ENCODE data around the gene PTRHD1.
"Not testable (repeated sequence)": the region's sequence is repeated elsewhere in the genome, so short reads cannot be mapped to it uniquely, and the experiment has no call there.

Gene PTRHD1, protein sequence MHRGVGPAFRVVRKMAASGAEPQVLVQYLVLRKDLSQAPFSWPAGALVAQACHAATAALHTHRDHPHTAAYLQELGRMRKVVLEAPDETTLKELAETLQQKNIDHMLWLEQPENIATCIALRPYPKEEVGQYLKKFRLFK

DNA sequence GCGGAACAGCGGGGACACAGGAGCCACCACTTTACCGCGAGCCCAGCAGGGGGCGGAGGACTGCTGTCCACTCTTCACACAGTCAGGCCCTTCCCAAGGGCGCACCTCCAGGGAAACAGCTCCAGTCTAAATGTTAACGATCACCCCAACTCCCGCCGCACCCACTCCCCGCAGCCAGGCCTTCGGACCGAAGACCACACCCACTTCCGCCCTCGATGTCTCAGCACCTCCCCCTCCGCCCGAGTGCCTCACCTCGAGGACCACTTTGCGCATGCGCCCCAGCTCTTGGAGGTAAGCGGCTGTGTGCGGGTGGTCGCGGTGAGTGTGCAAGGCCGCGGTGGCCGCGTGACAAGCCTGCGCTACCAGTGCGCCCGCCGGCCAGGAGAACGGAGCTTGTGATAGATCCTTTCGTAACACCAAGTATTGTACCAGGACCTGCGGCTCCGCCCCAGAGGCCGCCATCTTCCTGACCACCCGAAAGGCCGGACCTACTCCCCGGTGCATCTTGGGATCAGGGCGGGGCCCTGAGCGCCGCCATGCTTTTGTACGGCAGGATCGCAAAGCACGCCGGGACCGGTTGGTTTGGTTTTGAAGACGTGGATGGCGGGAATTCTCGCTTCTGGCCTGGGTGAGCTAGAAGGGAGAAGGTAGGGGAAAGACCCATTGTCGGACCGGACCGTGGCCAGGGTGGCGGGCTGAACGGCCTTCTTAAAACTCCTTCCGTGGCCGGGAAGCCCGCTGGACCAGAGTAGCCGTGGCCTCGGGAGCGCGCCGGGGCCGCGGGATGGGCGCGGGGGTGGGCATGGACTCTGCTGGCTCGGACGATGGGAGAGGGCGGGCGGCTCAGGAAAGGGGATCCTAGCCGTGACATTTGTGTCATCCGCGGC lies at the start of gene PTRHD1, which contains the start of gene CENPO:
TSS of gene PTRHD1 (minus strand) at position 518 of the 887 bp plus-strand sequence. CDS start at position 504, 14 bp downstream.
TSS of gene CENPO (plus strand) at position 552 of the 887 bp plus-strand sequence. CDS start 495 bp downstream, outside the sequence.
- DNase-seq = peak; percentile 97

DNA sequence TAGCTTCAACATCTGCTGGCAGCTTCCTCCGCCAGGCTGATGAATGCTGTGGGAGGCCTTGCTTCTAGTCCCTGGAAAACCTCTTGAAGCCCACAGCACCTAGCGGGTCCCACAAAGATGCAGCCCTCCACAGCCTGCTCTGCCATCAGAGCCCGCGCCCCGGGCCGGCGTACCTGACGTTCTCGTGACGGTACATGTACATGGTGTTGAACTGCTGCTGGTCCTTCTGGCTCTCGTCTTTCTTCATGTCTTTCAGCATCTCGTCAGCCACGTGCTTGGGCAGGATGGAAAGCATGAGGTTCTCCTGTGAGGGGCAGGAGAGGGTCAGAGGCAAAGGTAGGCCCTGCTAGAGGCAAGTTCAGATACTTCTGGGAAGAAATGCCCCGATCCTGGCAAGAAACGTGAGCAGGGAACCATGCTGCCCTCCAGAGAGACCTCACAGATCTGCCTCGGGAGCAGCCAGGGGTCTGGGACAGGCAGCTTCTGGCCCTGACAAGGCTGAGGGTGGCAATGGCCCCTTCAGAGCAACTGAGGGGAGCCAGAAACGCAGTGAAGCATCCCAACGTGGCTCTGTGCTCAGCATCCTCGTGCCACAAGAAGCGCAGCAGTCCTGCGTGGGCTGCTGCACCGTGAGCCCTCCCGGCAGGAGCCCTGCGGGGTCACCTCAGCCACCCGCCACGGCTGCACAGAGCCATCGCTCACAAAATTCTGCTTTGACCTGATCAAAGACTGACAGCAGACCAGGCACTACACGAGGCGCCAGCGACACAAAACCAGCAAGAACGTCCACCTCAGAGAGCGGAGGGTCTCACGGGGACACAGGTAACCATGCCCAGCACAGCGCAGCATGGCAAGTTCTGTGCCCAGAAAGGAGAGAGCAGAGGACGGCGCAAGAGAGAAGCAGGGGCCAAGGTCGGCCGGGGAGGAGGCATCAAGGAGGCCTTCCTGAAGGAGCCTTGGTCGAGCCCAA lies 49.2 kb upstream of the PTRHD1 start:
- no peak for DNase-seq

DNA sequence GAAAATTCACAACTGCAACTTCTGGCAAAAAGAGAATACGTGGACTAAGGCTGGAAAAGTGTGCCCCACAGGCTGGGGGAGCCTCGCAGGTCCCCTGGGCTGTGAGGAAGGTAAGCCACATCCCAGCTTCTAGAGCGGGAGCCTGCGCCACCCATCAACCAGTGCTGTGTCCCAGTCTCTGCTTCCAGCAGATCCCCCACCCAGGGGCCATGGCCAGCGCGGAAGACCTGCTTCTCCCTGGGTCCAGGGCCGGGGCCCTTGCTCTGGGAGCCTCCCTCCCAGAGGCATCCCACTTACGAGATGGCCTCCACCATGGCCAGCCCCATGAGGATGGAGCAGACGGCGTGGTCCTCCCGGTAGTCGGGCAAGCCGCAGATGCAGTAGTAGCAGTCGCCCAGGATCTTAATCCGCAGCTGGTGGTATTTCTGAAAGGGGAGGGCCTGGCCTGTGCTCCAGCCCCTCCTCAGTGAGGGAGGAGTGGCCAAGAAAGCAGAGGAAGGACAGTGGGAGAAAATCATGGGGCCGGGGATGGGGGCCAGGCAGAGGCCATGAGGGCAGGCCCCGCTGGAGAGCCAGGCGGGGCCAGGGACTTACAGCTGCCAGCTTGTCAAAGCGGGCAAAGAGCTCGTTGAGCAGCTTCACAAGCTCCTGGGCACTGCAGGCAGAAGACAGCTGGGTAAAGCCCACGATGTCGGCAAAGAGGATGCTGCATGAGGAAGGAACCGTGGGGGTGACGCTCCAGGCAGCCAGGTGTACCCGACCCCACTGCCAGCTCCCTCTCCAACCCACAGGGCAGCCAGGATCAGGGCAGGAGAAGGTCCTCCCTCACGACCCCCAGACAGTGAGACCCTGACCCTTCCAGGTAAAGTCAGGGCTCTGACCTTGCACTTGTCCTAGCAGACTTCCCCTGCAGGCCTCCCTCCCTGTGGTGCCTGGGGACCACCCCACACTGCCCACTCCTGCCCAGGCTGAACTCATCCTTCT lies 48.1 kb upstream of the PTRHD1 start:
- no peak for DNase-seq

DNA sequence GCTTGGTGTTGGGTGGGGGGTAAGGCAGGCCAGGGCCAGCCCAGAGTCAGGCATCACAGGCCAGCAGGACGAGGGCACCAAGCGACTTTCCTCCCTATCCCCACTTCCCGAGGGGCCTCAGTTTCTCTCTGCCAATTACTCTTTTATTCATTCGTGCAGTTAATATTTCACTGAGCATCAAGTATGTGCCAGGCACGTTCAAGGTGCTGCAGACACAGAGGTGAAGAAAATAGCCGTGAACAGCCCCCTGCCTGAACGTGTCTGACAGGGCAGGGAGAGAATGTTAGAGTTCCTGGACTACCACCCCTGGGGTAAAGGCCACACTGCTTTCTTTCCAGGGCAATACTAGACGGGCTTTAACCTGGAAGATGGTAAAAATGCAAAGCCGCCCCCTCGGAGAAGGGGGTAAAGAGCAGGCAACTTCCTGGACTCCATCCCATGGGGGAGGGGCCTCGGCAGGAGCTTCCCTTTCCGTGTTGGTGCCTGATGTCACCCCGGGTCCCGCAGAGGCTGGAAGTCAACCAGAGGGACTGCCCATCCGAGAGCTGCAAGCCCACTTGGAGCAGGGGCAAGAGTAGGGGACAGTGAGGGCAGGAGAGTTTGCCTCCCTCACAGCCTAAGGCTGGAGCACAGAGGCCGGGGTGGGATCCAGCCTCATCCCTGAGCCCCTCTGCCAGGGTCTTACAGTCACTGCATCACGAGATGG lies 47.1 kb upstream of the PTRHD1 start:
- DNase-seq = no peak

DNA sequence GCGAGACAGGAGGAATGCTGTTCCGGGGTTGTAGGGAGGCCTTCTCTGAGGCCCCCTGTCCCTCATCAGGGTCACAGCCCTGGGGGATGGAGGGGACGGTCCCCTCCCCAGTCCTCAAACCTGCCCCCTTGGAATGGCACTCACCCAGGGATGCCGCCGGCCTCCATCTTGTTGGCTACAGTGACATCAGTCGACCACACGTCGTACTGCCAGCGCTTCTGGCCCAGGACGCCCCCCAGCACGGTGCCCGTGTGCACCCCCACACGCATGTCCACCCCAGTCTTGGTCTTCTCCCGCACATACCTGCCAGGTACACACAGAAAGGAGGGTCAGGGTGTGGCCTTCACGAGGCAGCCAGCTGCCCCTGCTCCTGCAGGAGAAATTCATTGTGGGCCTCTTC lies 46.5 kb upstream of the PTRHD1 start:
- DNase-seq = no peak

DNA sequence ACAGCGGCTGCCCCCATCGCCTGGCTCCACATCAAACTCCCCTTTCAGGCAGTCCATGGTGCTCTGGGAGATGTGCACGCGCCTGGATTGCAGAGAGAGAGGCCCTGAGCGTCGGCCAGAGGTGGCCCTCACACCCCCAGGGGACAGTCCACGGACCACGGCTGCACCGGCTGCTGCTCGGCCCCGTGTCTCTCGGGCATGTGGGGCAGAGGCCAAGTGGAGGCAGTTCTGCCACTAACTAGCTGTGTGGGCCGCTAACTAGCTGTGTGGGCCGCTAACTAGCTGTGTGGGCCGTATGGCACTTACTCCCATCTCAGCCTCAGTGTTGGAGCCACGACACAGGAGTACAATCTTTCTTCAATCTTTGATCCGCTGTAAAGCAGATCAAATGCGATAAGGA lies 45.4 kb upstream of the PTRHD1 start:
- DNase-seq = no peak

DNA sequence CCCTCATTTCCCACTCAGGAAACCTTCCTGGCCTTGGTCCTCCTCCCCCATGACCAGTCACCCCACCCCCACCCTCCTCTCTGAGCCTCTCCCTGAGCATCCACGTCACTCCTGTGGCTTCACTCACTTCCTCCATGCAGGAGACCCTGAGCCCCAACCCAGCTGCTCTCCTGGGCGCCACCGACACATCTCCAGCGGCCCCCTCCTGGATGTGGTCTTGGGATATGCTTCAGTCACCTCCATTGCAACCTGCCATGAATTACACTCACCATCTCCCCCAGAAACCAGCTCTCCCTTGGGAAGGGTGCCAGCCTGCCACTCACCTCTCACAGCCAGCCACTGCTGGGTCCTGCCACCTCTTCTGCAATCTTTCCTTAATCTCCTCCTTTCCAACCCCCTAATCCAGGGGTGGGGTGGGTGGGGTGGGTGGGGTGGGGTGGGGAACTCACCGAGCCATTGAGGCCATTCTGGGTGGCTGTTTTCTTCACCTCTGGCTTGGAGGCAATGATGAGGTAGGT lies 44.9 kb upstream of the PTRHD1 start:
- DNase-seq = no peak

DNA sequence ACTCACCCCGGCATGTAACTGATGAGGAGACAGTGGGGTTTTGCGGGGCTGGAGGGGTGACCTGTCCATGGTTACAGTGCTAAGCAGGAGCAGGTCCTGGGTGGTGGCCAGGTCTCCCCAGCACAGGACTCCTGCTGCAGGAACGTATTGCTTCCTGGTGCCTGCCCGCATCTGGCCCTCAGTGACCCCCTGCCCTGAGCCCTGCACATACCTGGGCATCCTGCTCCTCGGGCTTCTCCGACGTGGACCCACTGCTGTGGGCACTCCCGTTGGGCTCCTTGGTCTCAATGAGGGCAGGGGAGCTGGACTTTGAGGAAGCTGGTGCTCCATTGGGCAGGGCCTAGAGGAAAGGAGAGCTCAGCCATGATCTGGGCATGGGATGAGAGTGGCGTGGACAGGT lies 43.5 kb upstream of the PTRHD1 start:
- DNase-seq = no peak

DNA sequence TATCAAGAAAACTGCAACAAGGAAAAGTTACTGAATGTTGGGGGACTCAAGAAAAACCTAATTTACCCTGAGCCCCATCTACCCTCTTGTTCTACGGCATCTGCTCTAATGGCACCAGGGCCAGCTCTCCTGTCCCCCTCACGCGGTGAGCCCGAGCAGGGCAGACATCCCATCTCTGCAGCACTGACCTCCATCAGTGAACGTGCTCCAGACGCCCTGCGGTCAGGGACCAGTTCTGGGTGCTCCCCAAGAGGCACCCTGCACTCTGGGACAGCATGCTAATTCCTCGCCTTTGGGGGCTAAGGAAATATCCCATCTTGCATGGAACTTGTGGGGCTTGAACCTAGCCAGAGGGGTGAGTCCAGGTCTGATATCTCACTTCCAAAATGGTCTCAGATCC lies 43.0 kb upstream of the PTRHD1 start:
- no peak for DNase-seq

DNA sequence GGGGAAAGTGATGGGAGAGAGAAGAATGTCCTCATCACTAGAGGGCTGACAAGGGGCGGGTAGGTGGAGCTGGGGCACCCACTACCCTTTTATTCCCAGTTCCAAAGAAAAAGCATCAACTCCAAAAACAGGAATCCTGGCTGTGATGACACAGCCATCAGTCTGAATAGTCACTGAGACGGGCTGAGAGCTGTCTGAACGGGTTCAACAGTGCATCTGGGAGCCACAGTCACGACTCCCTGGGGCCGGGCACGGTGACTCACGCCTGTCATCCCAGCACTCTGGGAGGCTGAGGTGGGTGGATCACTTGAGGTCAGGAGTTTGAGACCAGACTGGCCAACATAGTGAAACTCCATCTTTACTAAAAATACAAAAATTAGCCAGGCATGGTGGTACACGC lies 42.2 kb upstream of the PTRHD1 start:
- DNase-seq = not testable (repeated sequence)

DNA sequence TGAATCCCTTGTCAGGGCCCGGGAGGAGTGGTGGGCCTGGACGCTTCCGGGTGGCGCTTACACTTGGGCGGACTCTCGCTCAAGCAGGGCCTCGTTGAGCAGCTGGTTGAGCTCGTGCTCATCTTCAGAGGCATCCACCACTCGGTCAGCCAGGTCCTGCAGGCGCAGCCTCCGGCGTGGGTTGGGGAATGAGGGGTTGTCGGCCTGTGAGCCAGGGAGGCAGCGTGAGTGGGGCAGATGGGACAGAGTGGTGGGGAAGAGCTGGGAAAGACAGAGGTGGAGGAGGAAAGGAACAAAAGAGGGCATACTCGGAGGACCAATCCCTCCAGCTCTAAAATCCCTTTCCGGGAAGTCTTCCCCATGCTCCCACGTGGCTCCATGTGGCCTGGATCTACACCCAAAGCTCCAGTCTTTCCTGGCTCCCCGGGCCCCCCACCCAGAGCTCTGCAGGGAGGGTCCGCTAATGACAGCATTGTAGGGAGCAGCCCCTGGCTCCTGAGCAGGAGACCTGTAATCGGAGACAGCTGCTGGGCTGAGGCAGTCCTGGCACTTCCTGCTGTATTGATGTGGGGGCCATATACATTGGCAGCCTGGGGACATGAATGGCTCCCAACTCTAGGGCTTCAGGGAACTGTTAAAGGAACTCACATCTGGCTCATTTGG lies 41.7 kb upstream of the PTRHD1 start:
- no peak for DNase-seq

DNA sequence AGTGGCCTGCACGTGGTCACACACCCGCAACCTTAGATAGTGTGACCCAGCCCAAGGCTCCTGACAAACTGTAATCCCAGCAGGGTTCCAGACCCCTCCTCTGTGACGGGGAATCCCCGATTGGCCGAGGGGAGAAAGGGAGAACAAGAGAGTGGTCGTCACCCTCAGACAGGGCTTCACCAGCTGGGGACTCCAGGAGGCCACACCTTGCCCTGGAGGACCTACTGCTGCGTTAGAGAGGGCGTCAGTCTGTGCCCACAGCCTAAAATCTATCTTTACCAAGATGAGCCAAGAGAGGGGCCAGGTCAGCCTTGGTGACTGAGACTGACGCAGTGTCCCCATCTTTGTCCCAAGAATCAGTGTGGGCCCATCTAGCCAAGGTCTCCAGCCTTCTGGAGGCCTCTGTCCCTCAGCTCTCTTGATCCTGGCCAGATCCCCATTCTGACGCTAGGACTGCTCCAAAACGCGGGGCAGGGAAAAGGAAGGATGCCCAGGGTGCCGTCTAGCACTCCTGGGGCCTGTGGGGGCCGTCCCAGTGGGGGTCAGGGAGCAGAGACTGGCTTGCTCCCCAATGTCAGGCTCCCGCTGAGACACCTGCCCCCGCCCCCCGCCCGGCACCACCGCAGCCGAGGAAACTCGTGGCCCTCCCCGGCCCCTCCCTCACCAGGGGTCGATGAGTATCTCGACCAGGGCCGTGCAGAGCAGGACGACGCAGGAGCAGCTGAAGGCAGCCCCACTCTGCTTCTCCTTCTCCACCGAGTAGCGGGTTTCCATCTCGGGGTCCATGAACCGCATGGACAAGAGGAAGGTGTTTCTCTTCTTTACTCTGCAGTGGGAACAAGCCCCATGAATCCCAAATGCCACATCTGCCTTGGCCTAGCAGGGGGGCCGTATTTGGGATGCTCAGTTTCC lies 40.9 kb upstream of the PTRHD1 start:
- no peak for DNase-seq

DNA sequence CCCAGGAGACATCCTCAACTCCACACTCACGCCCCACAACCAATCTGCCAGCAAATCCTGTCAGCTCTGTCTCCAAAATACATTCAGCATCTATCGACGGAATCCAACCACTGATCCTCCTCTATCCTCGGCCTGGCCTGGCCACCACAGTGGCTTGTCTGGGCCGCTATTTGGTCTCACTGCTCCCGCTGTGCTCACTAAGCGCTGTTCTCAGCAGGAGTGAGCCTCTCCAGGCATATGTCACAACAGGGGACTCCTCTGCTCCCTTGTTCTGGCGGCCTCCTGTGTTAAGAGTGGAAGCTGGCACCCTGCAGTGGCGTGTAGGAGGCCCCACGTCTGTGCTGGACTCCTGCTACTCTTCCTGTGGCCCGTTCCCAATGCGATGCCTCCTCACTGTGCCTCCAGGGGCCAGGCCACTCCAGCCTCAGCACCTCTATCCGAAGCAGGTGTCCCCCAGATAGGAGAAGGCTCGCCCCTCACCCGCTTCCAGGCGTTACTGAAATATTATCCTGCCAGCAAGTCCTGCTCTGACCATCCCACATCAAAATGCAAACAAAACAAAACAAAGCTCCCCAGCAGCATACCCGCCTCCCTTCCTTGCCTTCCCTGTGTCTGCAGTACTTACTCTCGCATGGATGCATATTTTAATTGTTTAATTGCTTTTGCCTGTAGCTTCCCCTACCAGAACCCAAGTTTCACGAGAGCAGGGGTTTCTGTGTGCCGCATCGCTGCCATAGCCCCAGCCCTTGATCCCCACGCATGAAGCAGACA lies 39.9 kb upstream of the PTRHD1 start:
- no peak for DNase-seq

DNA sequence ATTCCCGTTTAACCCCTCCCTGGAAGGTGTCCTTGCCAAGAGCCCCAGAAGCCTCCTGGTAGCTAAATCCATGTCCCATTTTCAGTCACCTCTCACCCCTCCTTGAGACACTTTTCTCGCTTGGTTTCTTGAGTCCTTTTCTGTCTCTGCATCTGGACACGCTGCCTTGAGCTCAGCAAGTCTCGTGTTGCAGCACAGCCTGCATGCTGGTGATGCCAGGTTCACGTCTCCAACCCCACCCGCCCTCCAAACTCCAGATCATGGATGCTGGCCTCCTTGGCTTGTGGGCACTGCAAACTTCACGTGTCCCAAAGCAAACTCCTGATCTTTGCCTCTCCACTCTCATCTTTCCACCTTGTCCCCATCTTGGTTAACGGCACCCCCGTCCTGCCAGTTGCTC lies 39.3 kb upstream of the PTRHD1 start:
- DNase-seq = no peak

DNA sequence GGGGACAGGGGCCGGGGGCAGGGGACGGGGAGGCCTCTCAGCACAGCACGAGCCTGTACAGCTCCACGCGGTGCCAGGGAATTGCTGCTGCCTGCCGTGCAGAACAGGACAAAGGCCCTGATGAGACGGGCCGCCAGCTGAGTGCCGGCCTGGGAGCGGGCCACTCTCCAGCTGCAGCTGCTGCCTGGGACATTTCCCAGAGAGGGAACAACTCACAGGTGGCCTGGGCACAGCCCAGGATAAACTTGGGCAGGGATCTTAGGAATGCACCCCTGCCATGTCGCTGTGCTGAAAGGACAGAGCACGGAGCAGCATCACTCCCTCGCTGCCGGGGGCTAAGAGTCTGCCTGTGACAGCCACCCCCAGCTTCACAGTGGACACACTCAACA lies 38.9 kb upstream of the PTRHD1 start:
- no peak for DNase-seq

DNA sequence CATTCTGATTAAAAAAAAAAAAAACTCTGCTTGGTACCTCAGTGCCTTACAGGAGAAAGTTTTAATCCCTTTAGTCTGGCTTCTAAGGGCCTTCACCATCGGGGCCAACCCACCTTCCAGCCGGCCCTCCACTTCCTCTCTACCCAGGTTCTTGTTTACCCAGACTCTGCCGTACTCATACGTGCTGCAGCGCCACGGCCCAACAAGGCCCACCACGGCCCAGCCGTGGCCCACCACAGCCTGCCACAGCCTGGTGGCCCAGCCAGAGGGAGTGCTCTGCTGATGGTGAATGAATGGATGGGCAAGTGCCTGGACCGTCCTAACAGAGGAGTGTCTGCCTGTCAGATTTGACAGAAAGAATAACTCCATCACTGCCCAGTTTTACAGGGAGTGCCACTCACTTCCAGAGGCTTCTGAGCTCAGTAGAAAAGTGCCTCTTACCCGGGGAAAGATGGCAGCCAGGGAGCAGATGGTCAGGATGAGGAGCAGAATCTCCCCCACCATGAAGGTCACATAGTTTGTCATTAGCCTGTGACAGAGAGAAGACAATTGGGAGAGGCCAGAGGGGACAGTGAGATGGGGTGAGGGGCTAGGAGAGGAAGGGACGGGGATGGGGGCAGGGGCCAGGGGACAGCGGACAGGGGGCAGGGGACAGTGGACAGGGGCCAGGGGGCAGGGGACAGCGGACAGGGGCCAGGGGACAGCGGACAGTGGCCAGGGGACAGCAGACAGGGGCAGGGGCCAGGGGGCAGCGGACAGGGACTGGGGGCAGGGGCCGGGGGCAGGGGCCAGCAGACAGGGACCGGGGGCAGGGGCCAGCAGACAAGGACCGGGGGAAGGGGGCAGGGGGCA lies 38.3 kb upstream of the PTRHD1 start:
- DNase-seq = no peak

DNA sequence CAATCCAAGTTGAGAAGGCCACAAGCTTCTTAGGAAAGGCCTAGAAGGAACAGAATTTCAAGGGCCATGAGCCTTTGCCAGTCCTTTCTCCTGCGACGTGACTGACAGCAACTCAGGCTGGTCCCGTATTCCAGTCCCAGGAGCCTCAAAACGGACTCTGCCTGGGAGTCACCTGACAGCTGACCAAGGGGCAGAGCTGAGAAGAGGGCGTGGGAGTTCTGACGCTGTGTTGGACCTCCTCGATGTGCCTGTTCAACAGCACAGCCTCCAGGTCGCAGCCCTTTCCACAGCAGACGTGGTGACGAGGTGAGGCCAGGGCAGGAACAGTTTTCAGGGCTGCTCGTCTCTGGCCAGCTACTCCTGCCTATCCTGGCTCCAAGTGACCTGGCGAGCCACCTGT lies 37.6 kb upstream of the PTRHD1 start:
- DNase-seq = no peak

DNA sequence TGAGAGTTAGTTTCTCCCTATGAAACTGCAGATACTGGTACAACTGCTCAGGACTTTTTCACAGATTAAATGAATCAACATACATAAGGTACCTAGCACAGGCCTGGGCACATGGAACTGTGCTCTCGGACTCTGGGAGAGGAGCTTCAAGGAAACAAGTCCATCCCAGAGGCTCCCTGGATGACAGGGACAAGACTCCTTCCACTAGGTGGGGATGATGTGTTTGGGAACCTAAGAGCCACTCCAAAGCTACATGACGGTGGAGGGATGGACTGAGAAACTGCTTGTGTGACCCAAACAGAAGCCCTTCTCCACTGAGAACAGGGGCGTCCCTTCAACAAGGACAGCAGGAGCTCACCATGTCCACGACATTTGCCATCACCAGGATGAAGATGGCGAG lies 37.2 kb upstream of the PTRHD1 start:
- DNase-seq = no peak

Measured in activated CD4-positive, alpha-beta T cell treated with anti-CD3 and anti-CD28 coated beads, Interleukin-10, Interleukin-2, amounts not matched to agents 100 ng/mL and 50 ng/mL, durations not matched to agents 16 hours and 8 hours (primary cell).